GM12891 (cell line): ENCODE results near the gene ARL8A.

Source experiments
- PAX5 ChIP-seq: IDR thresholded peaks from 2 replicates; pipeline ENCODE4 v1.6.1; 2011; ENCODE audit warnings: low read length, moderate library complexity, mild to moderate bottlenecking; ENCODE audit not compliant: insufficient read depth, severe bottlenecking
- POLR2A ChIP-seq: IDR thresholded peaks from 2 replicates; pipeline ENCODE4 v1.6.1; 2011; ENCODE audit warnings: low read depth, low read length, control low read depth
- POLR2AphosphoS5 ChIP-seq: IDR thresholded peaks from 2 replicates; pipeline ENCODE4 v1.6.1; 2011; ENCODE audit warnings: low read depth, low read length, control low read depth
- POU2F2 ChIP-seq: IDR thresholded peaks from 2 replicates; pipeline ENCODE4 v1.6.1; 2011; ENCODE audit warnings: low read depth, mild to moderate bottlenecking, control low read depth, low read length, moderate library complexity
- SPI1 ChIP-seq: IDR thresholded peaks from 2 replicates; pipeline ENCODE4 v1.6.1; 2011; ENCODE audit warnings: low read depth, low read length, control low read depth
- TAF1 ChIP-seq: IDR thresholded peaks from 2 replicates; pipeline ENCODE4 v1.6.1; 2011; ENCODE audit warnings: low read depth, low read length, control low read depth

GRCh38 chr1:202154766-202155477 is 10.4 kb upstream of the ARL8A start:
- TF ChIP-seq POLR2A: no peak; the same call in 1 of the 2 replicates
- TF ChIP-seq POLR2AphosphoS5: no peak
- no peak for TF ChIP-seq TAF1
- no peak for TF ChIP-seq SPI1
- no peak for TF ChIP-seq POU2F2
- TF ChIP-seq PAX5: no peak
